OCI-LY1 (cell line): ENCODE results near the gene COMT.

Source experiments
- H2AFZ ChIP-seq: fragments of 200-600 bp; sonication (generic), shearing (Covaris generic); 2 replicates; pipeline ENCODE4 v1.6.0; 2014; ENCODE audit warnings: antibody characterized with exemption, mild to moderate bottlenecking, low read length
- H3F3A ChIP-seq: fragments of 200-600 bp; sonication (generic), shearing (Covaris generic); 2 replicates; pipeline ENCODE4 v1.6.0; 2014; ENCODE audit warnings: mild to moderate bottlenecking, antibody characterized with exemption, low read length, moderate library complexity; ENCODE audit not compliant: insufficient read depth
- H3K27ac ChIP-seq: fragments of 200-600 bp; sonication (generic); 2 replicates; pipeline ENCODE4 v1.5.1; 2014; ENCODE audit warnings: low read length, mixed run types, mild to moderate bottlenecking, low read depth; ENCODE audit not compliant: poor library complexity, severe bottlenecking
- H3K27me3 ChIP-seq: fragments of 200-600 bp; sonication (generic); 2 replicates; pipeline ENCODE4 v1.6.0; 2014; ENCODE audit warnings: antibody characterized with exemption, mild to moderate bottlenecking, low read length, moderate library complexity; ENCODE audit not compliant: insufficient read depth
- H3K36me3 ChIP-seq: fragments of 200-600 bp; sonication (generic); 2 replicates; pipeline ENCODE4 v1.6.1; 2014; ENCODE audit warnings: mild to moderate bottlenecking, antibody characterized with exemption, low read length, moderate library complexity, mixed read lengths; ENCODE audit not compliant: insufficient read depth
- H3K4me1 ChIP-seq: fragments of 200-600 bp; sonication (generic); 2 replicates; pipeline ENCODE4 v1.5.1; 2014; ENCODE audit warnings: mild to moderate bottlenecking, low read length, moderate library complexity; ENCODE audit not compliant: insufficient read depth, severe bottlenecking
- H3K4me2 ChIP-seq: fragments of 200-600 bp; sonication (generic), shearing (Covaris generic); 2 replicates; pipeline ENCODE4 v1.6.1; 2014; ENCODE audit warnings: low read length
- H3K4me3 ChIP-seq: fragments of 200-600 bp; sonication (generic); 2 replicates; pipeline ENCODE4 v1.5.1; 2014; ENCODE audit warnings: low read length, low read depth, mild to moderate bottlenecking, mixed read lengths; ENCODE audit not compliant: poor library complexity, severe bottlenecking
- H3K79me2 ChIP-seq: fragments of 200-600 bp; shearing (Covaris generic); 2 replicates; pipeline ENCODE4 v1.6.1; 2016; ENCODE audit warnings: mixed run types, low read length, mixed read lengths; ENCODE audit not compliant: insufficient read depth
- H3K9ac ChIP-seq: fragments of 200-600 bp; sonication (generic), shearing (Covaris generic); 2 replicates; pipeline ENCODE4 v1.6.1; 2014; ENCODE audit warnings: mild to moderate bottlenecking, low read length, mixed read lengths
- H3K9me2 ChIP-seq: fragments of 200-600 bp; sonication (generic), shearing (Covaris generic); 2 replicates; pipeline ENCODE4 v1.6.1; 2014; ENCODE audit warnings: low read depth, mild to moderate bottlenecking, low read length, mixed read lengths
- H3K9me3 ChIP-seq: fragments of 200-600 bp; shearing (Covaris generic); 2 replicates; pipeline ENCODE4 v1.6.1; 2014; ENCODE audit warnings: low read length, mixed read lengths
- H4K20me1 ChIP-seq: fragments of 200-600 bp; sonication (generic), shearing (Covaris generic); 2 replicates; pipeline ENCODE4 v1.6.0; 2016; ENCODE audit warnings: mild to moderate bottlenecking, low read length; ENCODE audit not compliant: insufficient read depth
- CTCF ChIP-seq: fragments of 200-600 bp; sonication (generic), shearing (Covaris generic); IDR thresholded peaks from 2 replicates; pipeline ENCODE4 v1.5.1; 2017; ENCODE audit warnings: mild to moderate bottlenecking, antibody characterized with exemption, low read length, moderate library complexity, mixed read lengths
- EZH2 ChIP-seq: fragments of 200-600 bp; sonication (generic), shearing (Covaris generic); IDR thresholded peaks from 2 replicates; pipeline ENCODE4 v1.8.0; 2017; ENCODE audit warnings: borderline replicate concordance, mixed run types, mild to moderate bottlenecking, antibody characterized with exemption, low read length, moderate library complexity, mixed read lengths

Gene COMT

GRCh38 chr22:20014526-20015186 is 73.1 kb downstream of the COMT start:
- H2AFZ ChIP-seq = no peak overlapping the region
- peaks cover 13% of the 10 kb centered on the region for H3K4me1 ChIP-seq
- 0 out of 2 replicates have a peak, but pooled peaks cover 3% of the 10 kb centered on the region for H3K27me3 ChIP-seq
- H3F3A ChIP-seq = no peaks in the 10 kb centered on the region
- H3K9ac ChIP-seq = no peak overlapping the region
- no peak overlapping the region for H3K4me2 ChIP-seq
- no peak overlapping the region for H3K27ac ChIP-seq
- H3K9me3 ChIP-seq = no peaks in the 10 kb centered on the region
- no peaks in the 10 kb centered on the region for H4K20me1 ChIP-seq
- no peak overlapping the region for H3K4me3 ChIP-seq
- TF ChIP-seq CTCF = no peak
- TF ChIP-seq EZH2 = no peak
- no peaks in the 10 kb centered on the region for H3K9me2 ChIP-seq
- H3K79me2 ChIP-seq = no peaks in the 10 kb centered on the region
- no peaks in the 10 kb centered on the region for H3K36me3 ChIP-seq

- Histone ChIP-seq H3K4me1 (peaks cover 15% of the 10 kb centered on the region), H3K36me3 (no peaks in the 10 kb centered on the region), H3K27me3 (0 out of 2 replicates have a peak, but pooled peaks cover 3% of the 10 kb centered on the region), H3K9me2 (no peaks in the 10 kb centered on the region), H4K20me1 (no peaks in the 10 kb centered on the region), H3K4me2 (no peak overlapping the region), H3K27ac (no peak overlapping the region), H3F3A (no peaks in the 10 kb centered on the region), H2AFZ (no peak overlapping the region), H3K9ac (no peak overlapping the region), H3K79me2 (no peaks in the 10 kb centered on the region), H3K9me3 (no peaks in the 10 kb centered on the region), H3K4me3 (no peak overlapping the region)
- TF ChIP-seq EZH2 (no peak), CTCF (no peak)
These were observed 73.6 kb downstream of the COMT start for GRCh38 chr22:20015187-20015625.

GRCh38 chr22:20015971-20016733 is 74.6 kb downstream of the COMT start:
- H3K9me2 ChIP-seq = no peaks in the 10 kb centered on the region
- peak overlapping the region; percentile 66 for H3K9ac ChIP-seq
- TF ChIP-seq EZH2 = no peak
- no peak for TF ChIP-seq CTCF
- no peaks in the 10 kb centered on the region for H3F3A ChIP-seq
- 0 out of 2 replicates have a peak, but pooled peaks cover 3% of the 10 kb centered on the region for H3K27me3 ChIP-seq
- no peak overlapping the region for H3K27ac ChIP-seq
- no peaks in the 10 kb centered on the region for H3K79me2 ChIP-seq
- H3K9me3 ChIP-seq = no peaks in the 10 kb centered on the region
- H3K4me1 ChIP-seq = peaks cover 19% of the 10 kb centered on the region
- no peak overlapping the region for H2AFZ ChIP-seq
- peak overlapping the region; percentile 71 for H3K4me2 ChIP-seq
- no peaks in the 10 kb centered on the region for H4K20me1 ChIP-seq
- no peaks in the 10 kb centered on the region for H3K36me3 ChIP-seq
- peak overlapping the region; percentile 85 for H3K4me3 ChIP-seq
